Neural cell (in vitro differentiated cells): ENCODE data around the gene EPS8L2. TPM values are rescaled to one million over a fixed set of nuclear protein-coding genes. Genes with fewer than 3 reads are reported as not detected.

ENCODE experiments used
- H2AFZ ChIP-seq: fragments of 200-600, 300-800 bp; sonication (generic), shearing (Covaris generic); 2 replicates; pipeline ENCODE4 v1.6.0; 2014; ENCODE audit warnings: low read depth, mild to moderate bottlenecking, antibody characterized with exemption, low read length, moderate library complexity
- H3F3A ChIP-seq: fragments of 200-600 bp; shearing (Covaris generic); 2 replicates; pipeline ENCODE4 v1.6.1; 2016; ENCODE audit warnings: mild to moderate bottlenecking, moderate library complexity, mixed read lengths, antibody characterized with exemption, low read length; ENCODE audit not compliant: insufficient read depth, poor library complexity, severe bottlenecking
- H3K27ac ChIP-seq: fragments of 200-600, 300-800 bp; sonication (generic), shearing (Covaris generic); 2 replicates; pipeline ENCODE4 v1.5.1; 2014; ENCODE audit warnings: mild to moderate bottlenecking, low read length, moderate library complexity
- H3K27me3 ChIP-seq: fragments of 300-800, 200-600 bp; sonication (generic), shearing (Covaris generic); 2 replicates; pipeline ENCODE4 v1.6.0; 2014; ENCODE audit warnings: mild to moderate bottlenecking, low read depth, low read length, moderate library complexity; ENCODE audit not compliant: insufficient read depth
- H3K36me3 ChIP-seq: fragments of 300-800, 200-600 bp; sonication (generic), shearing (Covaris generic); 2 replicates; pipeline ENCODE4 v1.5.1; 2014; ENCODE audit warnings: mild to moderate bottlenecking, antibody characterized with exemption, low read length, moderate library complexity; ENCODE audit not compliant: insufficient read depth
- H3K4me2 ChIP-seq: fragments of 300-800, 200-600 bp; sonication (generic), shearing (Covaris generic); 2 replicates; pipeline ENCODE4 v1.6.0; 2014; ENCODE audit warnings: mild to moderate bottlenecking, low read length
- H3K4me3 ChIP-seq: fragments of 300-800, 200-600 bp; sonication (generic), shearing (Covaris generic); 2 replicates; pipeline ENCODE4 v1.5.1; 2014; ENCODE audit warnings: mild to moderate bottlenecking, low read length, moderate library complexity
- H3K79me2 ChIP-seq: fragments of 200-600 bp; shearing (Covaris generic); replicated peaks from 2 replicates; pipeline ENCODE4 v1.6.0; 2014; ENCODE audit warnings: mild to moderate bottlenecking, low read length, moderate library complexity; ENCODE audit not compliant: insufficient read depth
- H3K9ac ChIP-seq: fragments of 300-800, 200-600 bp; sonication (generic), shearing (Covaris generic); 2 replicates; pipeline ENCODE4 v1.6.1; 2016; ENCODE audit warnings: mild to moderate bottlenecking, low read length, mixed read lengths
- H3K9me2 ChIP-seq: fragments of 200-600 bp; shearing (Covaris generic); 2 replicates; pipeline ENCODE4 v1.6.1; 2016; ENCODE audit warnings: mild to moderate bottlenecking, low read length, mixed read lengths; ENCODE audit not compliant: insufficient read depth
- H3K9me3 ChIP-seq: fragments of 200-600, 300-800 bp; sonication (generic), shearing (Covaris generic); 2 replicates; pipeline ENCODE4 v1.6.1; 2016; ENCODE audit warnings: mild to moderate bottlenecking, mixed run types, low read length, moderate library complexity, mixed read lengths
- H4K20me1 ChIP-seq: fragments of 200-600 bp; shearing (Covaris generic); 2 replicates; pipeline ENCODE4 v1.6.1; 2016; ENCODE audit warnings: mild to moderate bottlenecking, mixed run types; ENCODE audit not compliant: insufficient read depth
- CTCF ChIP-seq: fragments of 450-650 bp; IDR thresholded peaks from 2 replicates; pipeline ENCODE4 v1.5.1; 2014; ENCODE audit warnings: antibody characterized with exemption, mild to moderate bottlenecking, moderate library complexity; ENCODE audit not compliant: poor library complexity, severe bottlenecking
- EP300 ChIP-seq: fragments of 450-650 bp; conservative IDR thresholded peaks from 2 replicates; pipeline ENCODE4 v1.6.1; 2014; ENCODE audit warnings: antibody characterized with exemption, mild to moderate bottlenecking, moderate library complexity; ENCODE audit not compliant: poor library complexity, severe bottlenecking
- EZH2 ChIP-seq: fragments of 200-600, 300-800 bp; shearing (Covaris generic), sonication (generic); IDR thresholded peaks from 2 replicates; pipeline ENCODE4 v1.6.1; 2014; ENCODE audit warnings: antibody characterized with exemption, low read length, borderline replicate concordance, mild to moderate bottlenecking; ENCODE audit not compliant: insufficient read depth, poor library complexity, severe bottlenecking
- MXI1 ChIP-seq: fragments of 450-650 bp; conservative IDR thresholded peaks from 2 replicates; pipeline ENCODE4 v1.6.1; 2014; ENCODE audit warnings: antibody characterized with exemption, mild to moderate bottlenecking; ENCODE audit not compliant: poor library complexity, severe bottlenecking
- POLR2AphosphoS5 ChIP-seq: IDR thresholded peaks from 2 replicates; pipeline ENCODE4 v1.6.1; 2012
- RAD21 ChIP-seq: fragments of 450-650 bp; conservative IDR thresholded peaks from 2 replicates; pipeline ENCODE4 v1.6.1; 2014; ENCODE audit warnings: antibody characterized with exemption, mild to moderate bottlenecking, moderate library complexity
- REST ChIP-seq: IDR thresholded peaks from 2 replicates; pipeline ENCODE4 v1.6.1; 2012; ENCODE audit warnings: borderline replicate concordance
- SMC3 ChIP-seq: fragments of 450-650 bp; conservative IDR thresholded peaks from 2 replicates; pipeline ENCODE4 v1.6.1; 2014; ENCODE audit warnings: antibody characterized with exemption, mild to moderate bottlenecking, moderate library complexity; ENCODE audit not compliant: poor library complexity
- TAF1 ChIP-seq: IDR thresholded peaks from 2 replicates; pipeline ENCODE4 v1.6.1; 2012; ENCODE audit warnings: low read depth
- polyA plus RNA-seq: library from polyadenylated mRNA; depleted of rRNA; stranded (reverse); fragments of >200 nt; gene quantifications from 2 replicates; pipeline ENCODE4 v1.2.3, GENCODE V29; 2014

The EPS8L2 gene
- polyA plus RNA-seq, 1 donor from 2014 or later: 7.5 TPM

GRCh38 chr11:760236-760635, 54.2 kb downstream of the EPS8L2 start:
- H3K79me2 ChIP-seq: no peaks in the 10 kb centered on the region
- H4K20me1 ChIP-seq: no peaks in the 10 kb centered on the region
- H2AFZ ChIP-seq: no peak overlapping the region
- no peak overlapping the region for H3K4me3 ChIP-seq
- H3K4me2 ChIP-seq: no peak overlapping the region
- H3K27ac ChIP-seq: no peak overlapping the region
- no peaks in the 10 kb centered on the region for H3K36me3 ChIP-seq
- TF ChIP-seq EZH2 (no peak), SMC3 (no peak), MXI1 (no peak), REST (no peak), RAD21 (no peak), TAF1 (no peak), CTCF (no peak), POLR2AphosphoS5 (no peak), EP300 (no peak)
- no peaks in the 10 kb centered on the region for H3F3A ChIP-seq
- no peaks in the 10 kb centered on the region for H3K27me3 ChIP-seq
- no peaks in the 10 kb centered on the region for H3K9me2 ChIP-seq
- H3K9me3 ChIP-seq: no peaks in the 10 kb centered on the region
- no peak overlapping the region for H3K9ac ChIP-seq

- H2AFZ ChIP-seq: no peak overlapping the region
- no peak overlapping the region for H3K27ac ChIP-seq
- no peaks in the 10 kb centered on the region for H3K9me3 ChIP-seq
- H3K9ac ChIP-seq: no peak overlapping the region
- H3K9me2 ChIP-seq: no peaks in the 10 kb centered on the region
- H3F3A ChIP-seq: no peaks in the 10 kb centered on the region
- no peaks in the 10 kb centered on the region for H3K36me3 ChIP-seq
- H3K4me3 ChIP-seq: no peak overlapping the region
- no peak overlapping the region for H3K4me2 ChIP-seq
- no peak for TF ChIP-seq SMC3
- no peaks in the 10 kb centered on the region for H3K79me2 ChIP-seq
- H3K27me3 ChIP-seq: no peaks in the 10 kb centered on the region
- H4K20me1 ChIP-seq: no peaks in the 10 kb centered on the region
Observed at GRCh38 chr11:761526-762108, 55.6 kb downstream of the EPS8L2 start.
